Hepatocyte (in vitro differentiated cells): ENCODE measurements around the gene PEMT. TPM values are rescaled to one million over a fixed set of nuclear protein-coding genes. Genes with fewer than 3 reads are reported as not detected.

Experiments used
- DNase-seq: peaks from one replicate; pipeline ENCODE4 v3.0.0-alpha.2; 2016; ENCODE audit warnings: low spot score
- H2AFZ ChIP-seq: fragments of 200-600 bp; sonication (generic); 2 replicates; pipeline ENCODE4 v1.6.0; 2016; ENCODE audit warnings: antibody characterized with exemption, mild to moderate bottlenecking
- H3K27ac ChIP-seq: fragments of 200-600 bp; sonication (generic); 2 replicates; pipeline ENCODE4 v1.5.1; 2016; ENCODE audit warnings: mild to moderate bottlenecking
- H3K27me3 ChIP-seq: fragments of 200-600 bp; sonication (generic); 2 replicates; pipeline ENCODE4 v1.6.1; 2016
- H3K36me3 ChIP-seq: fragments of 200-600 bp; sonication (generic); replicated peaks from 2 replicates; pipeline ENCODE4 v1.5.1; 2016; ENCODE audit warnings: low read depth; ENCODE audit not compliant: insufficient read depth
- H3K4me1 ChIP-seq: fragments of 200-600 bp; sonication (generic); 2 replicates; pipeline ENCODE4 v1.5.1; 2016; ENCODE audit warnings: mild to moderate bottlenecking, moderate library complexity; ENCODE audit not compliant: insufficient read depth
- H3K4me2 ChIP-seq: fragments of 200-600 bp; sonication (generic); 2 replicates; pipeline ENCODE4 v1.6.0; 2016
- H3K4me3 ChIP-seq: fragments of 200-600 bp; sonication (generic); 2 replicates; pipeline ENCODE4 v1.5.1; 2016; ENCODE audit warnings: mild to moderate bottlenecking
- H3K79me2 ChIP-seq: fragments of 200-600 bp; sonication (generic); 2 replicates; pipeline ENCODE4 v1.6.0; 2017; ENCODE audit warnings: mild to moderate bottlenecking
- H3K9me2 ChIP-seq: fragments of 200-600 bp; sonication (generic); replicated peaks from 2 replicates; pipeline ENCODE4 v1.6.0; 2017; ENCODE audit warnings: mild to moderate bottlenecking; ENCODE audit not compliant: insufficient read depth
- H3K9me3 ChIP-seq: fragments of 200-600 bp; sonication (generic); 2 replicates; pipeline ENCODE4 v1.5.1; 2016; ENCODE audit warnings: low read depth, mild to moderate bottlenecking
- H4K20me1 ChIP-seq: fragments of 200-600 bp; sonication (generic); 2 replicates; pipeline ENCODE4 v1.6.0; 2016; ENCODE audit warnings: mild to moderate bottlenecking; ENCODE audit not compliant: insufficient read depth, poor library complexity, severe bottlenecking
- EZH2 ChIP-seq: fragments of 200-600 bp; sonication (generic); IDR thresholded peaks from 2 replicates; pipeline ENCODE4 v1.6.1; 2016; ENCODE audit warnings: antibody characterized with exemption, mild to moderate bottlenecking, borderline replicate concordance
- EZH2phosphoT487 ChIP-seq: fragments of 200-600 bp; sonication (generic); IDR thresholded peaks from one replicate; pipeline ENCODE4 v1.6.1; 2018; ENCODE audit warnings: antibody characterized with exemption, mild to moderate bottlenecking, low read depth, moderate library complexity; ENCODE audit not compliant: unreplicated experiment, severe bottlenecking
- WGBS: methylation state at CpG from one replicate; pipeline ENCODE4 v1.1.6; 2016; ENCODE audit warnings: low lambda C conversion rate; ENCODE audit errors: missing lambda C conversion rate; 5-methylcytosine and 5-hydroxymethylcytosine counted together
- polyA plus RNA-seq: library from polyadenylated mRNA; unstranded; fragments of >200 nt; fragmentation: Nextera tagmentation; extraction: Ambion mirVana; gene quantifications from 2 replicates; pipeline ENCODE4 v1.2.1, GENCODE V29; 2016
- total RNA-seq: library from RNA; depleted of rRNA; stranded (reverse); fragments of >200 nt; gene quantifications from 2 replicates; pipeline ENCODE4 v1.2.3, GENCODE V29; 2014
- TF ChIP-seq, protein P1 (sequence below): fragments of 200-600 bp; sonication (generic); IDR thresholded peaks from 2 replicates; pipeline ENCODE4 v1.5.1; 2016; ENCODE audit warnings: antibody characterized with exemption, mild to moderate bottlenecking; ENCODE audit not compliant: poor library complexity

The PEMT gene
- total and polyA plus RNA-seq, 2 experiments from 2014 or later, result 50.1 to 70.4 TPM

DNA sequence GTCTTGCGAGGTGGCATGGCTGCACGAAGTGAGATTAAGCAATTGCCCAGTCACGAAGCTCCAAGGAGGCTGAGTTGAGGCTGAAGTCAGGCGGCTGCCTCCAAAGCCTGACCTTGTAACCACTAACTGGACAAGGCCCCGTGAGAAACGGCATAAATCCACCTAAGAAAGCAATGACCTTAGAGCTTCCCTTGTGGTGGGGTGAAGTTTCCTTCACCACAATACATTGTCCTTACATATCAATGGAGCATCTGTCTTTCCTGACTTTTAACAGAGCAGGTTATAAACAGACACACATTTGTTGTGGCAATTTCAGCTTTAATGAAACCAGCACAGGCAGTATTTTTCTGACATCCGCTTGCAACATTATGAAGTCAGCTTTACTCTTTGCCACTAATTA lies 117.2 kb downstream of the PEMT start:
- Histone ChIP-seq H3K27me3 (peaks cover 6% of the 10 kb centered on the region), H3K27ac (no peak overlapping the region), H4K20me1 (no peaks in the 10 kb centered on the region), H3K9me3 (no peaks in the 10 kb centered on the region), H3K4me3 (no peak overlapping the region), H3K4me1 (peaks cover 9% of the 10 kb centered on the region), H3K9me2 (no peaks in the 10 kb centered on the region), H3K36me3 (no peaks in the 10 kb centered on the region), H3K4me2 (no peak overlapping the region), H2AFZ (no peak overlapping the region), H3K79me2 (peaks cover 24% of the 10 kb centered on the region)
- DNase-seq, result no peak
- 76% methylated on average over 7 of the region's 7 CpGs for WGBS
- no peak for TF ChIP-seq EZH2
- TF ChIP-seq, protein P1, sequence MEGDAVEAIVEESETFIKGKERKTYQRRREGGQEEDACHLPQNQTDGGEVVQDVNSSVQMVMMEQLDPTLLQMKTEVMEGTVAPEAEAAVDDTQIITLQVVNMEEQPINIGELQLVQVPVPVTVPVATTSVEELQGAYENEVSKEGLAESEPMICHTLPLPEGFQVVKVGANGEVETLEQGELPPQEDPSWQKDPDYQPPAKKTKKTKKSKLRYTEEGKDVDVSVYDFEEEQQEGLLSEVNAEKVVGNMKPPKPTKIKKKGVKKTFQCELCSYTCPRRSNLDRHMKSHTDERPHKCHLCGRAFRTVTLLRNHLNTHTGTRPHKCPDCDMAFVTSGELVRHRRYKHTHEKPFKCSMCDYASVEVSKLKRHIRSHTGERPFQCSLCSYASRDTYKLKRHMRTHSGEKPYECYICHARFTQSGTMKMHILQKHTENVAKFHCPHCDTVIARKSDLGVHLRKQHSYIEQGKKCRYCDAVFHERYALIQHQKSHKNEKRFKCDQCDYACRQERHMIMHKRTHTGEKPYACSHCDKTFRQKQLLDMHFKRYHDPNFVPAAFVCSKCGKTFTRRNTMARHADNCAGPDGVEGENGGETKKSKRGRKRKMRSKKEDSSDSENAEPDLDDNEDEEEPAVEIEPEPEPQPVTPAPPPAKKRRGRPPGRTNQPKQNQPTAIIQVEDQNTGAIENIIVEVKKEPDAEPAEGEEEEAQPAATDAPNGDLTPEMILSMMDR, result no peak
- no peak for TF ChIP-seq EZH2phosphoT487

DNA sequence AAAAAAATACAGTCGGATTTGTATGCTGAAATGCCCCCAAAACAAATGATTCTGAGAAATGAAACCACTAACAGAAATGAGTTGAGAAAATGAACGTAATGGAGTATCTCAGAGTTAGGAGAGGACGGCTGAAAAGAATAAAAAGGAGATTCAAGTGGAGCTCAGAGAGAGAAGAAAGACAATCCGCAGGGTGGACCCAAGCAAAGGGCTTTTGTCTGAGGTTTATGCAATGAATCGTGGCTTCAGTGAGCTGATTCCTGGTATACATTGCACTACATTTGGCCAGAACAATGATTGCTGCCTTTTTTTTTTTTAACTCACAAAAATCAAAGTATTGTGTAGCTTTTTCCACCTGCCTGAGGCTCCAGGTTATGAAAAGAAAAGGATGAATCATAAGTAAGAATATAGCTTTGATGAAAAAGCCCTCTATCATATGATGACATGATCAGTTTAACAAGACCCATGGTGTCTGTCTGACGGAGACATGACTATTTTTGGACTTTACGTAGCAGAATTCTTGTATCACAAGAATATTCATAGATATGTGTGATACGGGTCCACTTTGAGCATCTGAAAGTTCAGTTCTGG lies 119.1 kb downstream of the PEMT start:
- Histone ChIP-seq H3K79me2 (peaks cover 5% of the 10 kb centered on the region), H3K4me3 (no peak overlapping the region), H2AFZ (no peak overlapping the region), H3K27ac (no peak overlapping the region), H3K4me1 (no peaks in the 10 kb centered on the region), H3K27me3 (peaks cover 6% of the 10 kb centered on the region), H4K20me1 (no peaks in the 10 kb centered on the region), H3K9me2 (no peaks in the 10 kb centered on the region), H3K4me2 (no peak overlapping the region), H3K36me3 (no peaks in the 10 kb centered on the region), H3K9me3 (no peaks in the 10 kb centered on the region)
- 70% methylated on average over 8 of the region's 8 CpGs for WGBS
- no peak for TF ChIP-seq EZH2phosphoT487
- no peak for TF ChIP-seq EZH2
- TF ChIP-seq, protein P1, result no peak
- no peak for DNase-seq

GRCh38 chr17:17469996-17470395 lies 121.5 kb downstream of the PEMT start:
- no peak overlapping the region for H2AFZ ChIP-seq
- 85% methylated on average over 3 of the region's 3 CpGs for WGBS
- peaks cover 6% of the 10 kb centered on the region for H3K27me3 ChIP-seq

More at GRCh38 chr17:17469996-17470395, 121.5 kb downstream of the PEMT start:
- no peak overlapping the region for H3K27ac ChIP-seq
- H3K9me3 ChIP-seq, result no peaks in the 10 kb centered on the region
- no peaks in the 10 kb centered on the region for H3K9me2 ChIP-seq
- H3K4me1 ChIP-seq, result no peaks in the 10 kb centered on the region
- no peak for TF ChIP-seq EZH2phosphoT487
- TF ChIP-seq, protein P1, result no peak
- TF ChIP-seq EZH2, result no peak
- no peaks in the 10 kb centered on the region for H3K79me2 ChIP-seq
- no peaks in the 10 kb centered on the region for H3K36me3 ChIP-seq
- H3K4me2 ChIP-seq, result no peak overlapping the region
- no peak for DNase-seq
- H4K20me1 ChIP-seq, result no peaks in the 10 kb centered on the region
- H3K4me3 ChIP-seq, result no peak overlapping the region
